Mucosa of gallbladder (tissue), 1 donor: ENCODE results near the gene ELFN1. TPM values are rescaled to one million over a fixed set of nuclear protein-coding genes. Genes with fewer than 3 reads are reported as not detected.

Source experiments
- DNase-seq: peaks from one replicate; pipeline ENCODE4 v3.0.0-alpha.2; 2020; ENCODE audit warnings: low spot score
- total RNA-seq: library from RNA; stranded (reverse); gene quantifications from one replicate; pipeline ENCODE4 v1.2.1, GENCODE V29; 2021
- donor health status: DM: no; HTN: no; CAD: no.

ELFN1 gene
- total RNA-seq, 1 donor from 2014 or later, result 1.4 TPM

DNA sequence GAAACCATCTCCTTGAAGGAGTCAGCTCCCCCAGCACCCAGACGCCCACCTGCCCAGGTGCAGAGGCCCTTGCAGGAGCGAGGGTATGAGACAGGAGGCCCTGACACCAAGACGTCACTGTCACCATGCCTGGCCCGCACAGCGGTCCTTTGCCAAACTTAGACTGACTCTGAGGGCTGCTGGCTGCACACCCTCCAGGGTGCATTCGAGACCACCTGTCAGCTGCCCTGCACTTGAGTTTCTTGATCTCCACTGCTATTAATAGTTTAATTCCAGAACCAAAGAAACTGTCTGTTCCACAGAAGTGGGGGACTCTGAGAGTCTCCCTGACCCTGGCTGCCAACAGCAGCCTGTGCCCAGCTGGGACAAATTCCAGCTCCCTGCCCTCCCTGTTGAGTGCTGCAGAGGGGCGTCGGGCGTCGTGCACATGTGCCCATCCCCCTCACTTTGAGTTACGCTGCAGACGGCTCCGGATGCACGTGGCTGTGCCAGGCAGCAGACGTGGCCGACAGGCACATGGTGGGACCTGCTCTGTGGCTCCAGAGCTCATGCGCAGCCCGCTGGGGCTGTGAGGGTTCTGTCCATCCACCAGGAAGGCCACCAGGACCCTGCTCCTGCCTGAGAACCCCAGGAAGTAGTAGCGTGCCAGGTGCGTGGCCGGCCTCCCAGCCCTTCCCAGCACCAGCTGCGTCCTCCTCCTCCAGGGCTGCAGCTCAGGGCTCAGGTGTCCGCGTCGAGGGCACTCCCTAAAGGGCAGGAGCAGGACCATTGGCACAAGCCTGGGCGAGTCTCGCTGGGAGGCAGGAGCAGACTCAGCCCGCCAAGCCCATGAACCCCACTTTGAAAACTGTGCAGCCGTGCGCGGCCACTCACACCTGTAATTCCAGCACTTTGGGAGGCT lies 24.8 kb downstream of the ELFN1 start:
- no peak for DNase-seq

DNA sequence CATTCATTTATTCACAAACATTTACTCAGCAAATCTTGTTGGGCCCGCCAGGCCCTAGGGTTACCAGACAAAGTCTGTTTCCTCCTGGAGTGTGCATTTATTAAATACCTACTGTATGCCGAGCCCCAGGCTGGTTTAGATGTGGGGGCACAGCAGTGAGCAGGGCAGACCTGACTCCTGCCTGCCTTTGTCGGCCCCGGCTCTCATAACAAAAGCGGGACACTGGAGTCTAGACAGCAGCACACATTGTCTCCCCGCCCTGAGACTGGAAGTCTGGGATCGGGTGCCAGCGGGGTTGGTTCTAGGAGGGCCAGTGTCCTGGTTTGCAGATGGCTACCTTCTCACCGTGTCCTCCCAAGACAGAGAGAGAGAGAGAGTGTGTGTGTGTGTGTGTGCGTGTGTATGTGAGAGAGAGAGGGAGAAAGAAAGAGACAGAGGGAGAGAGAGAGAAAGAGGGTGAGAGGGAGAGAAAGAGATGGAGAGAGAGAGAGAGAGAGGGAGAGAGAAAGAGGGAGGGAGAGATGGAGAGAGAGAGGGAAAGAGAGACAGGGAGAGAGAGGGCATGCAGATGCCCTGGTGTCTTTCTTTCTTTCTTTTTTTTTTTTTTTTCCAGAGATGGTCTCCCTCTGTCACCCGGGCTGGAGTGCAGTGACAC lies 25.9 kb downstream of the ELFN1 start:
- DNase-seq, result no peak

DNA sequence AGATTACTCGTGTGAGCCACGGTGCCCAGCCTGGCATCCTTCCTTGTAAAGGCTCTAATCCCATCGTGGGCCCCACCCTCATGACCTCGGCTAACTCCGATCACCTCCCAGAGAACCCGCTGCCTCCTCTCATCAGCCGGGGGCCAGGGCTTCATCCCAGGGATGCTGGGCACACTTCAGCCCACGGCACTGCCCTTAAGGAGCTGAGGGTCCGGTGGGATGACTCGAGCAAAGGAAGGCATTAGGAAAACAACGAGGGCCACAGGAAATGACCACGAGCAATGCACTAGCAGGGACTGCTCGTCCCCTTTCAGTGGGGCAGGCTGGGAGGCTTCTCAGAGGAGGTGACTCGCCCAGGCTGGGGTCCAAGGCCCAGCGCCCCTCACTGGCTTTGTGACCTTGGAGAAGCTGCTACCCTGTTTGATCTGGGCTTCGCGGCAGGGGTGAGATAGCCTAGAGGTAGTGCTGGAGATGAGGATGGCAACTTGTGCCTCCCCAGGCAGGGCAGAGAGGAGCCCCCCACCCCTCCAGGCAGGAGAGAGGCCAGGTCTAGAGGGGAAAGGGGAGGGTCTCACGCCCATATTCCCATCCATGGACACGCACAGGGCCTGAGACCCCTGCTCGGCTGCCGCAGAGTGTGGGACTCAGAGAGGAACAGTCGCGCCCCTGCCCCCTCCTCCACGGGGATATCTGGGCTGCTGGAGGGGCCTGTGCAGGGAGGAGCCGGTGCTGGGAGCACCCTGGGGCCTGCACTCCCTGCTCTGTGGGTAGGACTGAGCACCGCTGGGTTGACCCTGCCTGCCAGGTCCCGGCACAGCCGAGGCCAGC lies 26.8 kb downstream of the ELFN1 start:
- no peak for DNase-seq

DNA sequence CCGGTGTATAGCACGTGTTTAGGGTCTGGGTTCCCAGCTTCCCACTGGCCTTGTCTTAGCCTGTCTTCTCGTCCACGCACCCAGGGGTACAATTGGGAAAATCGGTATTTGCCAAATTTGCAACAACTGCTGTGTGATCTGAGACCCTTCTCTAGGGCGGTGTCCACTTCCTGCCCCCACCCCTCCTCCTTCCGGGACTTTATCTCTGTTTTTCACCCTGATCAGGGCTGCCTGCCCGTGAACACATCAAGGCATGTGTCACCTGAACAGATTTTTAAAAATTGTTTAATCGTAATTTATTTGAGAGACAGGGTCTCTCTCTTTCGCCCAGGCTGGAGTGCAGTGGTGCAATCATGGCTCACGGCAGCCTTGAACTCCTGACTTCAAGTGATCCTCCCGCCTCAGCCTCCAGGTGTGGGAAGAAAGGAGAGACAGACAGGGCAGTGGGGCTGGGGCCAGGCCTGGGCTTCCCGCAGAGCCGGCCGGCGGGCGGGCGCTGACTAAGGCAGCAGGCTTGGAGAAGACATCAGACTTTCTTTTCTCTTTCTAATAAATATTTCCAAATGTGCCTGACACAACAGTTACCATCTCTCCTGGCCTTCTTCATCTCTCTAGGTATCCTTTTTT lies 27.5 kb downstream of the ELFN1 start:
- DNase-seq, result no peak

DNA sequence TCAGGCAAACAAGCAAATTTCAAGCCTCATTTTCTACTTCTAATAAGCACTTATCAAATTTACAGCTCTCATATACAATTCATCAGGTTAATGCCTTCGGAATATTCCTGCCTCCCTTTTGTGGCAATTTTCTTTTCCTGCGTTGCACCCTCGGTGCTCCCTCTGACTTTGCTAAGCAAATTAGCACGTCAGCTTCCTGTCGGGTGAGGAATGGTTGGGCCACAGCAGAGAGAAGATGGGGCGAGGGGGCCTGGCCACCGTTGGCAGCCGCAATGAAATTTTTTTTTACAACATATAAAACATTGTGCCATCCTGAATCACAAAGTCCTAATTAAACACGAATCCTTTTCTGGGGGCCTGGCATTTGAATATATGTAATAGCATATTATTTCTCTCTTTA lies 28.1 kb downstream of the ELFN1 start:
- DNase-seq, result no peak

DNA sequence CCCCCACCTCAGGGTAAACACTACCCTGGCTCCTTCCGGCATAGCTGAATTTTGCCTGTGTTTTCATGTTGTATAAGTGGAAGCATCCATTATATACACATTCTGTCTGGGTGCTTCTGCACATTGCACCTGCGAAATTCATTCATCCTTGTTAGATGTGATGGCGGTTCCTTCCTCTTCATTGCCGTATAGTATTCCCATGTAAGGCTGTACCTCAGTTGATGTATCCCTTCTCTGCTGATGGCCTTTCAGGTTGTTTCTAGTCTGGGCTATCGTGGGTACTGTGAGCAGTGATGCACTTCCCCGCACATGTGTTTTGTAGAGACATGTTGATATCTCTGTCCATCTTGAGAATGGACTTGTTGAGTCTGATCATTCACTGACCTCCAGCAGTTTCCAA lies 28.9 kb downstream of the ELFN1 start:
- DNase-seq, result no peak

DNA sequence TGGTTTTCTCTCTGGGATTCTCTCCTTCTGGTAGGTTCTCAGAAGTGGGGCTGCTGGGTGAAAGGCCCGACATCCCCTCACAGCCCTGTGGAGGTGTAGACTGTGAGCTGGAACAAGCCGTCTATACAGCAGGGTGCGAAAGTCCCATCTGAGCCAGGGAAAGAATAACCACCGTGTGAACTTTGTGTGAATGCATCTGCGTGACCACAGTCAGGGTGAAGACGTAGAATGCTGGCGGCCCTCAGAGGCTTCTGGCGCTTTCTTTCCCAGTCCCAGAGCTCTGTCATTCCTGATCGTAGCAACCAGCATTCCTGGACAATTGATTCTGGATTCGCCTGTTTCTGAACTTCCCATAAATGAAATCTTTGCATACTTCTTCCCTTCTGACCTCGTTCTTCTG lies 30.0 kb downstream of the ELFN1 start:
- DNase-seq, result no peak

DNA sequence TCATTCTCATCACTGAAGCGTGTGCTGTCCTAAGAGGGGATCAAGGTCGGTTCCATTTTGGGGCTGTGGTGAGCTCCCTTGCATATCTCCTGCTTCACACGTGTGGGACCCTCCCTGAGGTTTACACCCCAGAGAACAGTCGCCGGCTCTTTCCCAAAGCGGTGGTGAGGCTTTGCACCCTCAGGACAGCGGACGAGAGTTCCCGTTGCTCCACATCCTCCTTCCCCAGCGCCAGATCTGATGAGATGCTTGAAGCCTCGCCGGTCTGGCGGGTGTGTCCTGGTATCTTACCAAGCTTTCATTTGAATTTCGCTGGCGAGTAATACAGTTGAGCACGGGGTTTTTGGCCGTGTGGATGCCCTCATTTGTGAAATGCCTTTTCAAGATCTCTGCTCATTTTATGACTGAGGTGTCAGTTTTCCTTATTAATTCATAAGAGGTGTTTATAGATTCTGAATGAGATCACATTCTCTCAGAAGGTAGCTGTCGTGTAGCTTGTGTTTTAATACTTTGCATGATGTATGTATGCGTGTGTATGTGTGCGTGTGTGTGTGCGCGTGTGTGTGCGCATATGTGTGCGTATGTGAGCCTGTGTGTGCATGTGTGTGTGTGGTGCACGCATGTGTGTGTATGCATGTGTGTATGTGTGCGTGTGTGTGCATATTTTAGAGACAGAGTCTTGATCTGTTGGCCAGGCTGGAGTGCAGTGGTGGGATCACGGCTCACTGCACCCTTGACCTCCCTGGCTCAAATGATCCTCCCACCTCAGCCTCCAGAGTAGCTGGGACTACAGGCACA lies 30.7 kb downstream of the ELFN1 start:
- no peak for DNase-seq

DNA sequence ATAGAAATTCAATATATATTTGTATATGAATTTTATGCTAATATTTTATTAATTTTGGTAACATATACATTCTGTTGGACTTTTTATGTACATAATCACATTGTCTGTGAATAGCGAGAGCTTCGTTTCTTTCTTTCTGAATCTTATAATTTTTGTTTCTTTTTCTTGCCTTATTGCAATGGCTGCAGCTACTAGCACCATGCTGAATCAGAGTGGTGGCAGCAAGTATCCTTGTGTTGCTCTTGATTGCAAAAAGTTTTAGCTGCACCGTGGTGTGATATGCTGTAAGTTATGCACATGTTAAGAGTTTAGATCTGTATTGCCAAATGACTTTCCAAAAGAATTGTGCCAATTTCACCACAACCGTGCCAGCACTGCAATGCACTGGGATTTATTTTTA lies 32.6 kb downstream of the ELFN1 start:
- no peak for DNase-seq

DNA sequence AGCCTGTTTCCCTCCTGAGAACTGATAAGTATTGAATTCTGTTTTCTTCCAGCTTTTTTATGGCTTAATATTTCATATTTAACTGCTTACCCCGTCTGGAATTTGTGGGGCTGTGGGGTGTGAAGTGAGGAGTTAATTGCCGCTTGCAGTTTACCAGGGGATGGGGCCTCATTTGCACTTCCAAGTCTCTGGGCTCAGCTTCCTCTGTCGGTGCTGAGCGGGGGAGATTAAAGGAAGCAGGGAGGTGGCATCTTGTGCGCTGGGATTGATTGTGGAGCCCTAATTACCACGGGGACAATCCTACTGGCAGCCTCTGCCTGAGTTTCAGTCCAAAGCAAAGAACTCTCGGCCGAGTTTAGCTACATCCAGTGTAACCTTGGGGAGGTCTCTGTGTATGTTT lies 33.4 kb downstream of the ELFN1 start:
- DNase-seq, result no peak

DNA sequence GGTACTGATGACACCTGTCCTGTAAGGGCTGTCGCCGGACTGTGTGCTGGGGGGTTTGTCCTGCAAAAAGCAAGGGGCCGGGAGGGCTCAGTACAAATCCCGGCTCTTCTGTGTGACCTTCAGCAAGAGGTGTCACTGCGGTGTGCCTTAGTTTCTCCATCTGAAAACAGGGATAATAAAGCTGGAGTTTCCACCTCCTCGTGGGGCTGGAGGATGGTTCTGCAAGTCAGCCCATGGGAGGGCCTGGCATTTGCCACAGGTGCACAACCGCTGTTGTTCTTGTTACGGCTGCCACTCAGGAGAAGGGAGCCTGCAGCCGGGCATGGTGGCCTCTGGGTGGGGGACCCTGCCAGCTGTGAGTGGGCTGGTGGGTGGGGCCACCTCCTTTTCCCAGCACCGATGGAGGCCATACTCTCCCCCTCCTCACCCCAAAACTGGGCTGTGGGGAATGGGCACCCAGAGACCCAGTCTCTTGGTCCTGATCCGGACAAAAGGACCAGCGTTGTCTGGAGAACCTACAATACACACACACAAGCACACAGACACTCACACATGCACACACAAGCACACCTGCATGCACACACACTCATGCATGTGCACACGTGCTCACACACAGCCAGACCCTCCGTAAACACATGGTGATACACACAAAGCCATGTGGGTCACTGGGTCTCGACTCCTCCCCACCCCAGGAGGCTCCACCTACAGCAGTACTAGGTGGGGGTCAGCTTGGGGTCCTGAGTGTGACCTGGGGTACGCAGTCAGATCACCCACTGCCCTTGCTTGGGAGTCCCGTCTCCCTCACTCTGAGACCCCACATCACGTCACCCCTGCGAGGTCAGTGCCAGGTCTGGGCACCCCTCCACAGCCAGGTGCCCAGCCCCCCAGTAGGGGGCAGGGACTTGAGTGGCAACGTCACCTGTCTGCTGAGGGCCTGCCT lies 34.1 kb downstream of the ELFN1 start:
- no peak for DNase-seq

DNA sequence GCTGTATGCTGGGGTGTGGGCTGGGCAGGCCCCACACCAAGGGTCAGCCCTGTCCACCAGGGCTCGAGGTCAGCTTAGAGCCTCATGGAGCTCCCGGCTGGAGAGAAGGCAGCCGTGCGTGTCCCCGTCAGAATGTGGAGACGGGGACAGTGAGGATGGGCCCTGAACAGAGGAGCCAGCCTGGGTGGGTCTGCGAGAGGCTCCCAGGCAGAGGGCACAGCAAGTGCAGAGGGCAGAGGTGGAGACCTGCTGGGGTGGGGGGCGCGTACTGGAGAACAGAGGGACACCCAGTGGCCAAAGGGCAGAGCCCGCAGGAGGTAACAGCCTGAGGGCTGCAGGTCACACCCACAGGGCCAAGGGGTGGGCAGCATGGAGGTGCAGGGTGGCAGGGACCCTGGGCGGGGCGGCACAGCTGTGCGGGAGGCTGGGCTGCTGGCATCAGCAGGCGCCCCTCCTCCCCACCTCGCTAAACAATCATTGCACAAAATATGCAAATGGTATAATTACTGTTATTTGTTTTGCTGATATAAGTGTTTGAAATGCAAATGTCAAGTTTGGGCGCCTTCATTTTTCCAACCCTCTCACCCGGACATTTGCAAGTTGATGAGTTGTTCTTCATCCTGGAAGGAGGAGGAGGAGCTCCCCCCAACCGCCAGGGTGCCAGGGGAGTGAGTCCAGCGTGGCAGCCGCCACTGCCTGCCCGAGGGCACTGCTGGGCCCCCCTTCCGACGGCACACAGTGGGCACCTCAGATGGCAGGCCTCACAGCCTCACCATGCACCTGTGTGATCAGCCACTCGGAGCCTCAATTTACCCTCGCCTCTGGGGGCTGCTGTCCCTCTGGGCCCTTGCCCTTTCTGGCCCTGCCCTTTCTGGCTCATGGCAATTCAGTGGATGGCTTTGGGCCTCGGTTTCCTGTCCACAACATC lies 35.0 kb downstream of the ELFN1 start:
- DNase-seq, result no peak

DNA sequence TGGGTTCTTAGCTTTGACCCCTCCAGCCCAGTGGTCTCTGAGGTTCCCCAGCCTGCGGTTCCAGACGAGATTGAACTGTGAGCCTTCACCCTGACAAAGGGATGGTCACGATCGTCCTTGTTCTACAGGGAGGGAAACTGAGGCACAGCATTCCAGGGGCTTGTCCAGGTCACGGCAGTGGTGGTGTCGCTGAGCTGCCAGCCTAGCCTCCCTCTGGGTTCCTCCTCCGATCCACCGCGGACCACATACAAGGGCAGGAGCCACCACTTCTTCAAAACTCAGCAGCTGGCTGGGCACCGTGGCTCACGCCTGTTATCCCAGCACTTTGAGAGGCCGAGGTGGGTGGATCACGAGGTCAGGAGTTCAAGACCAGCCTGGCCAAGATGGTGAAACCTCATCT lies 35.8 kb downstream of the ELFN1 start:
- no peak for DNase-seq

DNA sequence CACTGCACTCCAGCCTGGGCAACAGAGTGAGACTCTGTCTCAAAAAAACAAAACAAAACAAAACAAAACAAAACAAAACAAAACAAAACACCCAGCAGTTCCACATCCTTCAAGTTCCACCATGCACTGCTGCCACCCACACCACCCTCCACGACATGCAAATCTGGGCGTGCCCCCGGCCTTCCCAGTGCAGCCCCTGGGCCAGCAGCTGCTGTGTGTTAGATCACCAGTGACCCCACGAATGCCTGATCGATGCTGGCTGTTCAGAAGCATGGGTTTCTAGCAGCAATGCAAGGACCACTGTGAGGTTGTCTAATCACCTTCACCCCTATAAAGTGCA lies 36.3 kb downstream of the ELFN1 start:
- no peak for DNase-seq

DNA sequence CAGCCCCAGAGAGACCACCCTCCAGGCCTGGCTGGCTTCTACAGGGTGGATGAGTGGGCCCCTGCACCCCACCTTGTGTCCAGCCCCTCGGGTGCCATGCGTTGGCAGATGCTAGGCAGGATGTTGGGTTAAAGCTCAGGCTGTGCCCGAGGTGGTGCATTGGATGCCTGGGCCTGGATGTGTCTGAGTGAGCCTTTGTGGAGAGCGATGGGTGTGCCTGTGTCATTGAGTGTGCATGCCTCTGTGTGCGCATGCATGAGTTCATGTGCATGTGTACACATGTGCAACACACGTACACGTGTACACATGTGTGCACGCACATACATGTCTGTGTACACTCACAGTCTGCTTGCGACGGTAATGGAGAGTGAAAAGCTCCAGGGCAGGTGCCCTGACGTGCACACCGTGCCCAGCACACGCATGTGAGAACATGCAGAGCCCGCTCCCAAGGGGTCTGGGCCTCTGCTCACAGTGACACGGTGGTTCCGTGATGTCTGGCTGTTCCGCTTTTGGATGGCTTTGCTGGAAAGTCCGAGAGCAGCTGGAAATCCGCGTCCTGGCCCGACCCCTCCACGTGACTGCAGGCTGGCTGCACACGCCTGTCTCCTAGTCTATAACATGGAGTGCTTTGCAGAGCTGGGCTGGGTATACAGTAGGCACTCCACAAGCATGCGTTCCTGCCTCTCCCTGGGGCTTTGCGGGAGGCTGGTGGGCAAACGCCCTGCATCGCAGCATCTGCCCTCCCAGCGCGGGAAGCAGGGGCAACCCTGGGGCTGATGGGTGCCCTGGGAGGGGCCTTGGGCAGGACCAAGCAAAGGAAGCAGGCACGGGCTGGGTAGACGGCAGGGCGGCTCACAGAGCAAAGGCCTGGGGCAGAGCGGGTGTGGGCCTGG lies 36.9 kb downstream of the ELFN1 start:
- no peak for DNase-seq

DNA sequence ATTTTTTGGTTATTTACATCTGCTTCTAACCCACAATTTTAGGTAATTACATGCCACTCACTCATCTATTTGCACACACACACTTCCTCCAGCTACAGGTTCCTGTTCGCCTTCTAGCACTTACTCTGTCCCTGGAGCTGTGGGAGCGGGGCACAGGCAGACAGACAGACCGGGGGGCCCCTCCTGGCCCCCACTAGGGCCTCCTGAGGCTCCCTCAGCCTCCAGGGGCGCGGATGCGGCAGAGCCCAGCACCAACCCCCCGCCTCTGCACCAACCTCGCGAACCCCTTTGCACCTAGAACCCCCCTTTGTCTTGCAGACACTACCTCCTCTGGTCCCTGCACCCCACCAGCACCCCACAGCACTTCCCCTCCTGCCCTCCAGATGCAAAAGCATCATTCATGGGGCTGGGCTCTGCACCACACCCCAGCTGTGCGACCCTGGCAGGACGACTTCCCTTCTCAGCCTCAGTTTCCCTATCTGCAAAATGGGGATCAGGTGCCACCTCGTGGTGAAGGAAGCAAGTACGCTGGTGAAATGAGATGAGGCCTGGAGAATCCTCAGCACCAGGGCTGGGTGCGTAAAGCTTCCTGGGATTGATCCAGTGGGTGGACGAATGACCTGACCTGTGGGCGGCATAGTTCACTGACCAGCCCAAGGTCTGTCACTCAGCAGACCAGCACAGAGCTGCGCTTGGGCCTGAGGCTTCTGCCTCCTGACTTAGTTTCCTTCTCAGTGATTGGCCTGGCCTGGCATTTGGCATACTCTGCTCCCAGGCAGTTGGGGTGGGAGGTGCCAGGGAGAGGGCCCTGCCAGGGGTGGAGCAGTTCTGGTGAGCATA lies 37.9 kb downstream of the ELFN1 start:
- no peak for DNase-seq
